ENCODE results near the gene ATXN7L1.

- no peak for TF ChIP-seq CTCF (conservative IDR thresholded peaks at IDR 0.05; ENCODE audit: low read length)
- TF ChIP-seq EZH2phosphoT487 (IDR thresholded peaks at IDR 0.05; ENCODE audit: borderline replicate concordance, low read depth, low read length): no peak
Observed at GRCh38 chr7:105578496-105578895, 297.9 kb downstream of the ATXN7L1 start.

All from OCI-LY7 (cell line).